Measurements from ENCODE around the gene SMARCD3.

GRCh38 chr7:151260471-151260870 is 12.0 kb upstream of the SMARCD3 start:
- TF ChIP-seq POLR2AphosphoS5 (IDR thresholded peaks at IDR 0.05; ENCODE audit: low read depth) (no peak), CTCF (conservative IDR thresholded peaks at IDR 0.05; ENCODE audit: low read depth in 2 of 2) (no peak)

Measured in GM23338 (cell line).